Heart left ventricle (tissue), 16 donors: ENCODE data around the gene PIP4K2A. TPM values are rescaled to one million over a fixed set of nuclear protein-coding genes. Genes with fewer than 3 reads are reported as not detected.

Source experiments
- ATAC-seq, 4 donors: fragments of 200-7000 bp; cut with Tn5 transposase; one replicate each; pipeline ENCODE4 v1.9.1; 2020 to 2022; ENCODE audit warnings: moderate library complexity in 4 of 4, mild to moderate bottlenecking in 3 of 4, moderate number of reproducible peaks in 1 of 4
- DNase-seq, 5 donors: peaks; one replicate each; pipeline ENCODE4 v3.0.0-alpha.2; 2020
- H3K27ac ChIP-seq, 12 donors: fragments of 200-600 bp; sonication (generic) in 4 of 12; one replicate each; pipeline versions ENCODE4 v1.5.0 to v1.8.0; 2016 to 2022; ENCODE audit warnings: mild to moderate bottlenecking in 2 of 12
- H3K27me3 ChIP-seq, 9 donors: fragments of 200-600 bp; sonication (generic) in 2 of 9; one replicate each; pipeline versions ENCODE4 v1.5.1 to v1.8.0; 2016 to 2022; ENCODE audit warnings: mild to moderate bottlenecking in 3 of 9
- H3K36me3 ChIP-seq, 9 donors: fragments of 200-600 bp; sonication (generic) in 2 of 9; one replicate each; pipeline versions ENCODE4 v1.5.0 to v1.8.0; 2018 to 2022; ENCODE audit warnings: mild to moderate bottlenecking in 2 of 9
- H3K4me1 ChIP-seq, 12 donors: fragments of 200-600 bp; sonication (generic) in 4 of 12; one replicate each; pipeline versions ENCODE4 v1.5.0 to v1.8.0; 2016 to 2022; ENCODE audit warnings: mild to moderate bottlenecking in 3 of 12
- H3K4me3 ChIP-seq, 12 donors: fragments of 200-600 bp; sonication (generic) in 4 of 12; one replicate each; pipeline versions ENCODE4 v1.5.0 to v1.8.0; 2017 to 2022; ENCODE audit warnings: mild to moderate bottlenecking in 9 of 12, moderate library complexity in 4 of 12
- H3K9me3 ChIP-seq, 12 donors: fragments of 200-600 bp; sonication (generic) in 4 of 12; one replicate each; pipeline versions ENCODE4 v1.5.0 to v1.8.0; 2016 to 2022; ENCODE audit warnings: mild to moderate bottlenecking in 1 of 12
- POLR2A ChIP-seq, 2 donors: fragments of 450-650 bp; IDR thresholded peaks; one replicate each; pipeline ENCODE4 v1.6.1; 2017; ENCODE audit warnings: antibody characterized with exemption in 2 of 2, mild to moderate bottlenecking in 2 of 2, moderate library complexity in 2 of 2
- WGBS, 4 donors: extraction: QIAGEN DNeasy Blood & Tissue Kit in 2 of 4; methylation state at CpG; one replicate each; pipeline versions ENCODE4 v1.1.5 to v1.1.7; 2013 to 2018; 5-methylcytosine and 5-hydroxymethylcytosine counted together
- intact Hi-C, 10 donors: fragments of 100-400 bp; cut with DNase I; formaldehyde crosslinking; loops; one replicate each; pipeline versions ENCODE4 v1.11.1 to v1.14.2; 2022
- polyA plus RNA-seq, 2 donors: library from polyadenylated mRNA; stranded (reverse); fragments of 200-250 nt; gene quantifications; one replicate each; pipeline ENCODE4 v1.2.3, GENCODE V29; 2013
- total RNA-seq, 9 donors: library from RNA; depleted of rRNA in 2 of 9; stranded (reverse); fragments of >200 nt in 2 of 9; fragmentation: NEBNext Ultra II Directional in 3 of 9; extraction: Animal tissue kit (Norgen Biotek cat#: 25700) in 3 of 9; gene quantifications; one replicate each; pipeline versions ENCODE4 v1.1.0 to v1.2.4, GENCODE V29; 2016 to 2023
- TF ChIP-seq, protein P1 (sequence below), 12 donors: fragments of 200-600 bp; sonication (generic) in 4 of 12; IDR thresholded peaks; one replicate each; pipeline versions ENCODE4 v1.5.0 to v1.8.0; 2018 to 2022; ENCODE audit warnings: antibody characterized with exemption in 12 of 12, mild to moderate bottlenecking in 5 of 12
- donor health status: ischemic (EF 13 %, LVEDD 7.1; RV severe dilation, severe dysfunction).
- donor health status: healthy with polysubstance abuse.
- donor health status: DM: no; HTN: yes; CAD: no.
- donor health status: DM: no; HTN: no; CAD: no.
- donor health status: ischemic (EF 25% LVEDD 6.9; RV normal size, moderate dysfunction).
- donor health status: ischemic (EF 25% LVEDD 5.7; RV mildly dilated, moderate dysfunction).
- donor health status: healthy.
- donor health status: DM: yes; HTN: yes; CAD: no.
- donor health status: ischemic (EF 35%, LVEDD 5.7; RV mildly dilated, moderate dysfunction).
- donor health status: nonischemic (EF 11% LVEDD 7.7; RV severe dilation, severe dysfunction).
- donor health status: DM: yes; HTN: yes; CAD: no.
- donor health status: PGD.
- donor health status: ischemic (EF 29% LVEDD 5.4; RV normal size, mild dysfunction).
- donor health status: nonischemic (EF 23%, LVEDD 6.1; RV moderate dilation, normal function).

The PIP4K2A gene
- total and polyA plus RNA-seq, 11 donors, result 4.0 to 35.6 (median 12.5) TPM

DNA sequence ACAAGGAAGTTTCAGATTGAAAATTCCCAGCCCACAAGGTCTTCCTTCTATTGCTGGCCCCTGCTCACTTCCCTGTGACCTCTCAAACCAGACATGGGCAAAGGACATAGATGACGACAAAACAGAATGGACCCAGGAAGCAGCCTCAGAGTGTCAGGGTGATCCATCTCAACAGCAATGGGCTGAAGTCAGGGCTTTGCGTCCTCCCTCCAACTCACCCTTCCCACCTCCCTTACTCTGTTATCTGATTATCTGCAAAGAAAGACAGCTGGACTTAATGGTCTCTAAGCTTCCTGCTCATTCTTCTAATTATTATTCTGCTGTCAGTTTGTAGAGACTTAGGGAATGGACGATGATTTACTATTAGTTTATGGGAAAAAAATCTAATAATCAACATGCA, 115.9 kb downstream of the PIP4K2A start:
- TF ChIP-seq, protein P1, sequence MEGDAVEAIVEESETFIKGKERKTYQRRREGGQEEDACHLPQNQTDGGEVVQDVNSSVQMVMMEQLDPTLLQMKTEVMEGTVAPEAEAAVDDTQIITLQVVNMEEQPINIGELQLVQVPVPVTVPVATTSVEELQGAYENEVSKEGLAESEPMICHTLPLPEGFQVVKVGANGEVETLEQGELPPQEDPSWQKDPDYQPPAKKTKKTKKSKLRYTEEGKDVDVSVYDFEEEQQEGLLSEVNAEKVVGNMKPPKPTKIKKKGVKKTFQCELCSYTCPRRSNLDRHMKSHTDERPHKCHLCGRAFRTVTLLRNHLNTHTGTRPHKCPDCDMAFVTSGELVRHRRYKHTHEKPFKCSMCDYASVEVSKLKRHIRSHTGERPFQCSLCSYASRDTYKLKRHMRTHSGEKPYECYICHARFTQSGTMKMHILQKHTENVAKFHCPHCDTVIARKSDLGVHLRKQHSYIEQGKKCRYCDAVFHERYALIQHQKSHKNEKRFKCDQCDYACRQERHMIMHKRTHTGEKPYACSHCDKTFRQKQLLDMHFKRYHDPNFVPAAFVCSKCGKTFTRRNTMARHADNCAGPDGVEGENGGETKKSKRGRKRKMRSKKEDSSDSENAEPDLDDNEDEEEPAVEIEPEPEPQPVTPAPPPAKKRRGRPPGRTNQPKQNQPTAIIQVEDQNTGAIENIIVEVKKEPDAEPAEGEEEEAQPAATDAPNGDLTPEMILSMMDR (IDR thresholded peaks at IDR 0.05), result no peak
- TF ChIP-seq POLR2A (IDR thresholded peaks at IDR 0.05), result no peak
- H3K4me1 ChIP-seq, result peaks cover 0 to 57% (median 0%) of the 10 kb centered on the region in 12 donors
- H3K9me3 ChIP-seq, result no peaks in the 10 kb centered on the region
- intact Hi-C loops, result no loop called here
- no peak overlapping the region for H3K4me3 ChIP-seq
- 81 to 87% (median 84%) methylated on average over 3 of the region's 3 CpGs for WGBS, 4 donors
- DNase-seq (no peak), ATAC-seq (peak in 1 of 4 donors; percentile 30)
- peak overlapping the region in 1 of 12 donors; percentile 28 for H3K27ac ChIP-seq
- peaks cover 0 to 16% (median 0%) of the 10 kb centered on the region in 9 donors for H3K36me3 ChIP-seq
- no peaks in the 10 kb centered on the region for H3K27me3 ChIP-seq

DNA sequence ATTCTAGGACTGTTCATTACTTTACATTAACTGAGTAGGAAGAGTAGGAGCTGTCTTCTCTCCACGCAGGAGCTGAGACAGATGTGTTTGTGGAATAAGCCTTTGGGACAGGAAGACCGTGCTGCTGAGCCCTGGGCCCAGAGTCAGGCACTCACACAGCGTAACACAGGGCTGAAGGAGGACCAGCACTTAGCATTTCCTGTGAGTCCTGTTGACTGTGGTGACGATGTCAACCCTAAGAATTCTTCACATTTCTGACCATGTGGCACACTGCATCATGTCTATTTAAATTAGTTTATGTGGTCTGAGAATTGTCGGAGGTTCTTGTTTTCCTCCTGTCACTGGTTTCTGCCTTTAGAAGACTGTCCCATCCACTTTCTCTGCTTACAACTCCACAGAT, 117.2 kb downstream of the PIP4K2A start:
- DNase-seq, result no peak
- 65 to 73% (median 72%) methylated on average over 5 of the region's 5 CpGs for WGBS, 4 donors
- peak in 2 of 4 donors; percentile 31 to 37 for ATAC-seq
- Histone ChIP-seq H3K9me3 (no peaks in the 10 kb centered on the region), H3K36me3 (peaks cover 0 to 16% (median 0%) of the 10 kb centered on the region in 9 donors), H3K4me1 (peaks cover 0 to 54% (median 0%) of the 10 kb centered on the region in 12 donors), H3K4me3 (no peak overlapping the region), H3K27ac (no peak overlapping the region), H3K27me3 (no peaks in the 10 kb centered on the region)
- TF ChIP-seq, protein P1 (IDR thresholded peaks at IDR 0.05), result no peak
- no peak for TF ChIP-seq POLR2A (IDR thresholded peaks at IDR 0.05)
- intact Hi-C loops, result no loop called here

DNA sequence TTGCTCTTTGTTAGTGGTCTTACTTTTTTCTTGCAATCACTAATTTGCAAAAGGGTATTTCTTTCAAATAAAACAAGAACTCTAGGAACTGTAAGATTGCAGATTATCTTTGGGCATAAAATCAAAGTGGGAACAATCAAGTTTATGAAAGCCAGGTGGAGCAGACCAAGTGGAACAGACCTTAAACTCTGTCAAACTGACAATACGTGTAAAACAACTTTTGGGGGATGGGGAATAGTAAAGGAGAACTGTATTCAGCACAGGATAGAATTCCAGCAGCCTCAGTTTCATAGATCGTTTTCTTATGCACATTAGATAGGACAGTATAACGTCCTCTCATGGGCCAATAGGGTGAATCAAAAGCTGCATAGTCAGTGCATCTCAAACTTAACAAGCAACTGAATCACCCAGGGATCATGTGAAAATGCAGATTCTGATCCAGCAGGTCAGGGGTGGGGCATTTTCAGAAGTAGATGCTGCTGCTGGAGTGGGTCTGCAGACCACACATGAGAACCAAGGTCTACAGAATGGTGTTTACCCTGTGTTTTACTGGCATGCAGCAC, 120.7 kb downstream of the PIP4K2A start:
- WGBS, 4 donors, result 92 to 99% (median 94%) methylated on average over 3 of the region's 3 CpGs
- H3K4me3 ChIP-seq, result no peak overlapping the region
- TF ChIP-seq, protein P1 (IDR thresholded peaks at IDR 0.05), result no peak
- no peak for TF ChIP-seq POLR2A (IDR thresholded peaks at IDR 0.05)

DNA sequence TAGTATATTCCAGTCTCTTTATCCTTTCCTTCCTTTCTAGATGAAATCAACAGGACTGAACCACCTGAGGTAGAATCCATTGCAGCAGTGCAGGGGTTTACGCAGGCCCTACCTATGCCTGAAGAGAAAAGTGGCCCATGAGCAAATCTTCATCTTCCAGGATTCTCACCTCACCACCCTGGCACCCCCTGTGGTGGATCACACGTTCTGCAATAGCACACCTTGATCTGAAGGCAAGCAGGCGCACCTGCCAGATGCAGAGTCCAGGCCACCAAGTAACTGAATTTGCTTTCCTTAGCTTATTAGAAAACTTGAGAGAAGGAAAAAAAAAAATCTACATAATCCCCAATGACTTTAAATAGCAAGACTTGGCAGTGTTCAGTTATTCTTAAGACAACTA, 121.4 kb downstream of the PIP4K2A start:
- peaks cover 0 to 45% (median 29%) of the 10 kb centered on the region in 9 donors for H3K36me3 ChIP-seq
- TF ChIP-seq, protein P1 (IDR thresholded peaks at IDR 0.05), result no peak
- TF ChIP-seq POLR2A (IDR thresholded peaks at IDR 0.05), result no peak
- 96 to 99% (median 97%) methylated on average over 3 of the region's 3 CpGs for WGBS, 4 donors
- H3K27ac ChIP-seq, result no peak overlapping the region
- intact Hi-C loops, result no loop called here
- peaks cover 0 to 20% (median 0%) of the 10 kb centered on the region in 12 donors for H3K4me1 ChIP-seq
- no peak for ATAC-seq
- no peaks in the 10 kb centered on the region for H3K27me3 ChIP-seq
- DNase-seq, result no peak
- no peaks in the 10 kb centered on the region for H3K9me3 ChIP-seq
- H3K4me3 ChIP-seq, result no peak overlapping the region

More for the DNA sequence above, 120.7 kb downstream of the PIP4K2A start:
- H3K27me3 ChIP-seq, result no peaks in the 10 kb centered on the region
- H3K36me3 ChIP-seq, result peaks cover 0 to 38% (median 22%) of the 10 kb centered on the region in 9 donors
- DNase-seq (no peak), ATAC-seq (no peak)
- intact Hi-C loops, result loop anchor here in 1 of 10 donors (2.0 kb wide), 1 partner anchor 77 kb away; no protein-coding TSS in a partner anchor
- no peaks in the 10 kb centered on the region for H3K9me3 ChIP-seq
- no peak overlapping the region for H3K27ac ChIP-seq
- peaks cover 0 to 27% (median 0%) of the 10 kb centered on the region in 12 donors for H3K4me1 ChIP-seq
